H1 (cell line): Measurements from ENCODE around the gene MFAP5. TPM values are rescaled to one million over a fixed set of nuclear protein-coding genes. Genes with fewer than 3 reads are reported as not detected.

ENCODE experiments used
- CTCF ChIA-PET: fragments of 300-600 bp; sonication (Branson Sonifier 250); formaldehyde crosslinking; loops from one replicate; lab custom pipeline; 2021; ENCODE audit not compliant: partially characterized antibody; lab: Charles Lee
- POLR2A ChIA-PET: fragments of 300-600 bp; sonication (Branson Sonifier 250); formaldehyde crosslinking; loops from one replicate; lab custom pipeline; 2021; ENCODE audit warnings: inconsistent platforms; ENCODE audit not compliant: partially characterized antibody; lab: Charles Lee
- DNase-seq, 2 experiments: peaks; one replicate each; pipeline versions ENCODE4 v3.0.0 to v3.0.0-alpha.2; 2010 to 2022; ENCODE audit warnings: low spot score in 2 of 2, low read depth in 1 of 2, mixed read lengths in 1 of 2
- FAIRE-seq: peaks from 2 replicates; lab custom pipeline; 2011; peaks lifted over from hg19 to GRCh38; lab: Jason Lieb, UNC
- H2AFZ ChIP-seq: 2 replicates; pipeline ENCODE4 v1.8.1; 2012; ENCODE audit warnings: low read length, inconsistent platforms
- H2AK5ac ChIP-seq: 2 replicates; pipeline ENCODE4 v1.6.1; 2013; ENCODE audit warnings: low read depth, low read length
- H2BK120ac ChIP-seq: replicated peaks from 2 replicates; pipeline ENCODE3; 2013; ENCODE audit warnings: low read depth, low read length, inconsistent platforms
- H2BK12ac ChIP-seq: 2 replicates; pipeline ENCODE4 v1.6.1; 2013; ENCODE audit warnings: low read depth, low read length
- H2BK15ac ChIP-seq: 2 replicates; pipeline ENCODE4 v1.6.1; 2013; ENCODE audit warnings: low read length
- H2BK20ac ChIP-seq: 2 replicates; pipeline ENCODE4 v1.6.1; 2013; ENCODE audit warnings: low read length
- H2BK5ac ChIP-seq: 2 replicates; pipeline ENCODE4 v1.6.1; 2013; ENCODE audit warnings: low read depth, low read length
- H3K14ac ChIP-seq: 2 replicates; pipeline ENCODE4 v1.6.1; 2013; ENCODE audit warnings: inconsistent platforms; ENCODE audit not compliant: insufficient read length
- H3K18ac ChIP-seq: 2 replicates; pipeline ENCODE4 v1.6.1; 2013; ENCODE audit warnings: low read length; ENCODE audit errors: extremely low read depth
- H3K23ac ChIP-seq: 2 replicates; pipeline ENCODE4 v1.6.1; 2013; ENCODE audit warnings: inconsistent platforms; ENCODE audit not compliant: insufficient read length
- H3K23me2 ChIP-seq: 2 replicates; pipeline ENCODE4 v1.6.1; 2013; ENCODE audit warnings: low read depth, low read length
- H3K27ac ChIP-seq: 2 replicates; pipeline ENCODE4 v1.6.1; 2011; ENCODE audit warnings: low read depth, low read length, inconsistent platforms
- H3K27me3 ChIP-seq, 4 experiments: replicated peaks in 1 of 4; 1 replicate in 1 of 4; 2 replicates in 3 of 4; pipeline versions ENCODE4 v1.6.1 to v1.8.1; 2011 to 2013; ENCODE audit warnings: low read length in 3 of 4, mild to moderate bottlenecking in 3 of 4, inconsistent platforms in 2 of 4, mixed read lengths in 2 of 4, moderate library complexity in 1 of 4; ENCODE audit not compliant: control insufficient read depth in 3 of 4, insufficient read depth in 3 of 4; ENCODE audit errors: extremely low read depth in 1 of 4
- H3K36me3 ChIP-seq, 4 experiments: 2 replicates each; pipeline versions ENCODE4 v1.6.1 to v1.8.1; 2011 to 2013; ENCODE audit warnings: mild to moderate bottlenecking in 4 of 4, low read length in 3 of 4, moderate library complexity in 2 of 4, control low read depth in 1 of 4, inconsistent platforms in 1 of 4; ENCODE audit not compliant: insufficient read depth in 4 of 4, control insufficient read depth in 2 of 4
- H3K4ac ChIP-seq: replicated peaks from 2 replicates; pipeline ENCODE3; 2013; ENCODE audit warnings: low read length, low read depth, mixed read lengths, inconsistent platforms; ENCODE audit not compliant: insufficient read length
- H3K4me1 ChIP-seq, 4 experiments: replicated peaks in 1 of 4; 1 replicate in 1 of 4; 2 replicates in 3 of 4; pipeline versions ENCODE4 v1.6.1 to v1.8.1; 2011 to 2013; ENCODE audit warnings: low read length in 3 of 4, inconsistent platforms in 2 of 4, mixed read lengths in 1 of 4; ENCODE audit not compliant: insufficient read depth in 4 of 4, control insufficient read depth in 3 of 4
- H3K4me2 ChIP-seq, 2 experiments: 2 replicates each; pipeline versions ENCODE4 v1.6.1 to v1.8.1; 2011 to 2013; ENCODE audit warnings: low read depth in 2 of 2, low read length in 2 of 2, control low read depth in 1 of 2, inconsistent platforms in 1 of 2, mild to moderate bottlenecking in 1 of 2; ENCODE audit not compliant: insufficient read depth in 1 of 2
- H3K4me3 ChIP-seq, 4 experiments: fragments of 200-600, 300-600 bp in 1 of 4; sonication (generic), shearing (Covaris generic), sonication (Bioruptor Twin) in 1 of 4; 2 replicates each; pipeline versions ENCODE4 v1.5.1 to v1.8.1; 2011 to 2016; ENCODE audit warnings: low read length in 4 of 4, low read depth in 3 of 4, control low read depth in 2 of 4, inconsistent platforms in 2 of 4, mild to moderate bottlenecking in 2 of 4, mixed read lengths in 1 of 4, moderate library complexity in 1 of 4; ENCODE audit not compliant: insufficient read depth in 2 of 4; ENCODE audit errors: extremely low read depth in 1 of 4
- H3K56ac ChIP-seq: replicated peaks from 2 replicates; pipeline ENCODE3; 2013; ENCODE audit warnings: low read depth, mild to moderate bottlenecking, mixed read lengths, low read length, inconsistent platforms; ENCODE audit not compliant: insufficient read length
- H3K79me1 ChIP-seq: 2 replicates; pipeline ENCODE4 v1.6.1; 2013; ENCODE audit warnings: low read depth, low read length, control low read depth
- H3K79me2 ChIP-seq, 2 experiments: 2 replicates each; pipeline versions ENCODE4 v1.6.1 to v1.8.1; 2012 to 2013; ENCODE audit warnings: low read length in 2 of 2, mild to moderate bottlenecking in 2 of 2, inconsistent platforms in 1 of 2; ENCODE audit not compliant: insufficient read depth in 2 of 2, control insufficient read depth in 1 of 2
- H3K9ac ChIP-seq, 4 experiments: replicated peaks in 1 of 4; 1 replicate in 1 of 4; 2 replicates in 3 of 4; pipeline versions ENCODE4 v1.6.1 to v1.8.1; 2011 to 2013; ENCODE audit warnings: low read depth in 3 of 4, low read length in 3 of 4, control low read depth in 2 of 4, mild to moderate bottlenecking in 2 of 4, moderate library complexity in 2 of 4, inconsistent platforms in 1 of 4; ENCODE audit errors: extremely low read depth in 1 of 4
- H3K9me3 ChIP-seq, 2 experiments: 2 replicates each; pipeline versions ENCODE4 v1.6.1 to v1.8.1; 2012 to 2013; ENCODE audit warnings: mild to moderate bottlenecking in 2 of 2, moderate library complexity in 2 of 2, control low read depth in 1 of 2, inconsistent platforms in 1 of 2, low read depth in 1 of 2, low read length in 1 of 2, mixed read lengths in 1 of 2; ENCODE audit not compliant: insufficient read depth in 2 of 2
- H4K20me1 ChIP-seq, 2 experiments: replicated peaks in 1 of 2; 2 replicates each; pipeline versions ENCODE3 to v1.8.1; 2011 to 2013; ENCODE audit warnings: inconsistent platforms in 2 of 2, low read length in 2 of 2, mild to moderate bottlenecking in 1 of 2; ENCODE audit not compliant: insufficient read depth in 2 of 2, control insufficient read depth in 1 of 2
- H4K5ac ChIP-seq: 2 replicates; pipeline ENCODE4 v1.6.1; 2013; ENCODE audit warnings: low read length, low read depth, mixed read lengths, inconsistent platforms; ENCODE audit not compliant: insufficient read length
- H4K8ac ChIP-seq: 2 replicates; pipeline ENCODE4 v1.8.0; 2013; ENCODE audit warnings: mild to moderate bottlenecking, moderate library complexity, low read length, inconsistent platforms; ENCODE audit not compliant: insufficient read depth; ENCODE audit errors: extremely low read depth
- H4K91ac ChIP-seq: replicated peaks from 2 replicates; pipeline ENCODE3; 2013; ENCODE audit warnings: low read length, mixed read lengths, inconsistent platforms; ENCODE audit not compliant: insufficient read length
- ASH2L ChIP-seq: fragments of 200-600, 300-600 bp; sonication (generic); IDR thresholded peaks from one replicate; pipeline ENCODE4 v1.7.1; 2017; ENCODE audit warnings: low read length
- RAD21 ChIP-seq, 2 experiments: IDR thresholded peaks in 1 of 2; conservative IDR thresholded peaks in 1 of 2; 2 replicates each; pipeline ENCODE4 v1.6.1; 2011; ENCODE audit warnings: low read depth in 2 of 2, low read length in 2 of 2, improper control_type of control experiment in 1 of 2, inconsistent platforms in 1 of 2, mild to moderate bottlenecking in 1 of 2, moderate library complexity in 1 of 2
- SAP30 ChIP-seq: fragments of 300-600 bp; sonication (generic); IDR thresholded peaks from 2 replicates; pipeline ENCODE4 v1.7.1; 2012; ENCODE audit warnings: low read length, moderate library complexity, mild to moderate bottlenecking, inconsistent platforms; ENCODE audit not compliant: insufficient read depth, insufficient replicate concordance
- TCF12 ChIP-seq: IDR thresholded peaks from 2 replicates; pipeline ENCODE4 v1.6.1; 2011; ENCODE audit warnings: low read depth, mild to moderate bottlenecking, low read length
- whole genome bisulfite sequencing, 2 experiments: shearing (Covaris generic) in 1 of 2; methylation state at CpG; one replicate each; pipeline versions ENCODE4 v1.1.6 to v1.1.7; 2013 to 2015; ENCODE audit warnings: low lambda C conversion rate in 2 of 2, mixed read lengths in 2 of 2, inconsistent platforms in 1 of 2, low coverage in 1 of 2, missing lambda C conversion rate in 1 of 2; ENCODE audit not compliant: insufficient replicate concordance in 2 of 2, insufficient coverage in 1 of 2, insufficient read length in 1 of 2; ENCODE audit errors: extremely low coverage in 1 of 2, missing lambda C conversion rate in 1 of 2; 5-methylcytosine and 5-hydroxymethylcytosine counted together
- polyA plus RNA-seq, 7 experiments: library from polyadenylated mRNA; depleted of rRNA in 3 of 7; stranded (reverse) in 5 of 7; unstranded in 2 of 7; fragments of >200 nt in 5 of 7; fragments of 200-250 nt in 2 of 7; gene quantifications; 1 replicate in 5 of 7; 2 replicates in 1 of 7; 4 replicates in 1 of 7; pipeline versions ENCODE4 v1.2.1 to v1.2.3, GENCODE V29; 2011 to 2013; ENCODE audit warnings: missing spikeins in 2 of 7, mixed read lengths in 2 of 7
- total RNA-seq: library from RNA; stranded (reverse); fragmentation: NEBNext Ultra II Directional; extraction: Animal tissue kit (Norgen Biotek cat#: 25700); gene quantifications from 2 replicates; pipeline ENCODE4 v1.2.1, GENCODE V29; 2021

The MFAP5 gene
- total and polyA plus RNA-seq, 2 of the 8 experiments (the other 6 are each of a cell fraction or from before 2014, with no cell fraction given), result 0.60 to 0.86 TPM

DNA sequence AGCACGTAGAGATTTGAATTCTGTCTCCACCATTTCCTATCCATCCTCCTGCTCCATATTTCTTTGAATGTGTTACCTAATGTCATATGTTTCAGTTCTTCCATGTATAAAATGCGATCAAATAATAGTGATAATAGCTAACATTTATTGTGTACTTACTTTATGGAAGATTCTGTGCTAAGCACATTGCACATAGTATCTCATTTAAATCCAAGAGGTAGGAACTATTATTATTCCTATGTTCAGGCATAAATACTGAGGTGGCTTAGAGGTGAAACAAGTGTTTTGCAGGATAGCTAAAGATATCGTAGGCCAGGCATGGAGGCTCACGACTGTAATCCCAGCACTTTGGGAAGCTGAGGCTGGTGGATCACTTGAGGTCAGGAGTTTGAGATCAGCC, 32.5 kb downstream of the MFAP5 start:
- H4K20me1 ChIP-seq, result no peaks in the 10 kb centered on the region
- H4K8ac ChIP-seq, result no peak overlapping the region
- no peak overlapping the region for H2BK5ac ChIP-seq
- no peak overlapping the region for H3K27ac ChIP-seq
- no peak for TF ChIP-seq RAD21 (IDR thresholded peaks at IDR 0.05 in 1 of 2, conservative IDR thresholded peaks at IDR 0.05 in 1 of 2; ENCODE audit: low read depth in 2 of 2, low read length in 2 of 2)
- no peak for TF ChIP-seq ASH2L
- TF ChIP-seq SAP30, result no peak
- TF ChIP-seq TCF12, result no peak
- H2AK5ac ChIP-seq, result no peak overlapping the region
- no peaks in the 10 kb centered on the region for H3K79me2 ChIP-seq
- H3K9ac ChIP-seq, result no peak overlapping the region
- no peak overlapping the region for H2AFZ ChIP-seq
- no peak overlapping the region for H3K23ac ChIP-seq
- H3K4me3 ChIP-seq, result no peak overlapping the region
- no peak overlapping the region for H2BK15ac ChIP-seq
- ChIA-PET CTCF (interaction anchor here (3.3 kb wide), 1 partner anchor 20 kb away, joined by 21 read pairs; the partner anchor contains the start of gene AICDA), POLR2A (no interaction called here)
- no peak overlapping the region for H2BK120ac ChIP-seq
- no peak overlapping the region for H3K56ac ChIP-seq
- no peak overlapping the region for H3K18ac ChIP-seq
- no peak overlapping the region for H4K5ac ChIP-seq
- H3K27me3 ChIP-seq, result no peaks in the 10 kb centered on the region; a peak in 1 of 7 replicates
- H3K4ac ChIP-seq, result no peak overlapping the region
- DNase-seq, result no peak
- no peak overlapping the region for H2BK12ac ChIP-seq
- 90% methylated on average over 4 of the region's 4 CpGs; no CpG with 5 or more reads in 1 of the 2 experiments for WGBS, 2 experiments
- H3K14ac ChIP-seq, result no peak overlapping the region
- peaks cover 0 to under 1% (median 0%) of the 10 kb centered on the region in 4 experiments; a peak in 1 of 7 replicates for H3K4me1 ChIP-seq
- no peaks in the 10 kb centered on the region for H3K79me1 ChIP-seq
- H4K91ac ChIP-seq, result no peak overlapping the region
- no peak overlapping the region for H2BK20ac ChIP-seq
- H3K36me3 ChIP-seq, result no peaks in the 10 kb centered on the region
- no peaks in the 10 kb centered on the region for H3K23me2 ChIP-seq
- H3K9me3 ChIP-seq, result no peaks in the 10 kb centered on the region
- no peak overlapping the region for H3K4me2 ChIP-seq
- no peak for FAIRE-seq
